GM12873 (cell line): Measurements from ENCODE around the gene PERP.

Source experiments
- CTCF ChIP-seq: IDR thresholded peaks from 2 replicates; pipeline ENCODE4 v1.5.1; 2012; ENCODE audit warnings: low read depth, mild to moderate bottlenecking, moderate library complexity, low read length, control low read depth; ENCODE audit not compliant: insufficient read depth; ENCODE audit errors: missing control alignments

PERP gene

DNA sequence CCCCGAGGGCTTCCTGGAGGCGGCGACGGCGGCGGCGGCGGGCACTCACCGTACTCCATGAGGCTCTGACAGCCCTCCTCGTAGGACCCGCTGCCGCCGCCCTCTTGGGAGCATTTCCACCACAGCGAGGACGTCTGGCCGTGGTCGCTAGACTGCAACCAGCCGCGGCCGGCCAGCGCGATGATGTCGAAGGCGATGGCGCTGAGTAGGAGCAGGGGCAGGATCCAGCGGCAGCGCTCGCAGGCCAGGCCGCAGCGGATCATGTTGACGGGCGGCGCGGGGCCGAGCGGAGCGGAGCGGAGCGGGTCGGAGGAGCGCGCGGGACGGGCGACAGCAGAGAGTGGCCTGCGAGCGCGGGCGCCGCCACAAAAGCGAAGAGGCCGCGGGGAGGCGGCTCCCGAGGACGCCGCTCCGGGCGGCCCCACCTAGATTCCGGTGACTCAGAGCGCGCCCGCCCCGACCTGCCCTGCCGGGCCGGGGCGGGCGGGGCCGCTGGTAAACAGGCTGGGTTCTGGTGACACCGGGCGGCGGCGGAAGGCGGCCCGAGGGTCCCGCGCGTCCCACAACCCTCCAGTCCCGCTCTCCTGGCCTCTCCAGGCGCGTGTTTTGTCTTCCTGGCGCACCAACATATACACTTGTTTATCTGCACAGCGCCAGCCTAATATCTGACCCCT is at the start of gene PERP:
PERP (minus strand) TSS at position 342 of the 674 bp plus-strand sequence; CDS start at position 263, 79 bp downstream.
- no peak for TF ChIP-seq CTCF

DNA sequence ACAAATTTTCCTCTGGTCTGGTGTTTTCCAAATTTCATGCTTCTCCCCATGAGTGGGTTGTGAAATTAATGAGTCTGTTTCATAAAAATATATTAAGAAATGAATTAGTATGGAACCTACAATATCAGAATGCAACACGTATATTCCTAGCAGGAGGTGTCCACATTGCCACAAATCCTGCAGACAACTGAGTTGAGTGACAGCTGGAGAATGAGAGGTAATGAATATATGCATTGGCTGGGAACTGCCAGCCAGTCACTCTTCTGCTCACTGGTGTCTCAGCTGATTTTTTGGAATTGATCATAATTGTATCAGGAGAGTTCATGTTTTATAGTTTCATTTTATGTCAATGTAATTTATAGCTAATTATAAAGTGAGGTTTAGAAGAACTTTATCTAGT is 48.2 kb upstream of the PERP start:
- no peak for TF ChIP-seq CTCF

DNA sequence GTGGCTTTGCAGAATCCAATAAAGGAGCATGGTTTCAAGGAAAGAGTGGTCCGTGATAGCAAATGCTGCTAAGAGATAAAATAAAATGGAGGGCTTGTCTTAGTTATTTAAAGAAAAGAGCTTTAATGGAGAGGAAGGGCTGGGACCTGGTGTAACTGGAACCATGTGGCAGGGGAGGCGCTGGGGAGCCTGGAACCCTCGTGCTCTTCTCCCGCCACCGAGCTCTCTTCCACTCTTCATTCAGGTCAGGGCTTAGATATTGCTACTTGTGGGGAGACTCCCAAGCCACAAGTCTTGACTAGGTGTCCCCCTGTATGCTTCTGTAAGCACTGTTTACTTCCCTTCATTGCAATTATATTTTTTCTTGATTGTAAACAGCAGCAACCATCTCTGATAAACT is 39.3 kb upstream of the PERP start:
- no peak for TF ChIP-seq CTCF

DNA sequence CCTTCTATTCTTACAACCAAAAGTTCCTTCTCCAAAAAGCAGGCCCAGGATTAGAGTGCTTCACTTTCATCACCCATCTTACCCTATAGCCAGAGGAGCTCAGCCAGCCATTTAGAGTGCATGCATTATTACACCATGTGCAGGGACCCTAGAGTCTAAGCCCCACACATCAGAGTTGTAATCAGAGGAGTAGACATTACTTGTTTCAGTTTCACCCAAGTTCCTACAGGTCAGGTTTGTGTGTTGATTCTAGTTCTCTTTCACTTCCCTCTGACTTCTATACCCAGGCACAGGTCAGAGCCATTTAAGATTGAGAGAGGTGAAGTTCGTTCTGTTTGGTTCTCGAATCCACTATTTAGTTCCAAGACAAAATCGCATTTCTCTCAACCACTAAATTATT is 38.2 kb upstream of the PERP start:
- TF ChIP-seq CTCF = no peak

- TF ChIP-seq CTCF = no peak
These were observed 35.6 kb upstream of the PERP start for GRCh38 chr6:138142806-138143205.

DNA sequence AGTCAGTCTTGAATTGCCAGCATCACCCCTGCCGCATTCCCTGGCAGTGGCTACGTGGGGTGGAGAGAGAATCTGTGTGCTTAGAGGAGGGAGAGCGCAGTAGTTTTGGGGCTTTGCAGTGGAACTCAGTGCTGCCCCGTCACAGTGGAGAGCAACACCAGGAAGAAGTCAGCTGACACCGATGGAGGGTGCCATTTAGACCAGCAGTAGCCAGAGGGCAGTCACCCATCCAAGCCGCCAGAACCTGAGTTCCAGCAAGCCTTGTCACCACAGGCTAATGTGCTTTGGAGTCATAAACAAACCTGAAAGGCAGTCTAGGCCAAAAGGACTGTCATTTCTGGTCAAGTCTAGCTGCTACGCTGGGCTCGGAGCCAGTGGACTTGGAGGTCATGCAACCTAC is 22.0 kb upstream of the PERP start:
- no peak for TF ChIP-seq CTCF

- TF ChIP-seq CTCF = no peak
These were observed 20.9 kb upstream of the PERP start for GRCh38 chr6:138128096-138128495.
